HG02759 (cell line): ENCODE results near the gene DRC1.

Experiments used
- ATAC-seq: cut with Tn5 transposase; IDR thresholded peaks from one replicate; pipeline ENCODE4 v1.9.1; 2021; ENCODE audit warnings: mild to moderate bottlenecking, moderate library complexity; ENCODE audit not compliant: unreplicated experiment

Gene DRC1

DNA sequence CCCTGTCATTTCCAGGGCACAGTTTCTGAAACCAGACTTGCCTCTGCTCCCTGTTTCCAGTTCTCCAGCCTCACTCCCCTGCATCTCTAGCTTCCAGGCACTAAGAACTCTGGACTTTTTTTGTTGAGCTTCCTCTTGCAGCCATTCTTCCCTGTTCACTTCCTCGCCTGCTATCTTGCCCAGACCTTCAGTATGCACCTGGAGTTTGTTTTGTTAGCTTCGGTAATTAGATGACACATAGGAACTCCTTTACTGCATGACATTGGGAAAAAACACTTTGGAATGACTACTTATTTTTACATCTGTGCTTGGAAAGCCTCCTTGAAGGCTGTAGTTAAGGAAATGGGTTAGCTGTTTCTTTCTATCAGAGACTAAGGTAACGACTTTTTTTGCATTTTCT is 41.0 kb downstream of the DRC1 start:
- ATAC-seq = no peak

DNA sequence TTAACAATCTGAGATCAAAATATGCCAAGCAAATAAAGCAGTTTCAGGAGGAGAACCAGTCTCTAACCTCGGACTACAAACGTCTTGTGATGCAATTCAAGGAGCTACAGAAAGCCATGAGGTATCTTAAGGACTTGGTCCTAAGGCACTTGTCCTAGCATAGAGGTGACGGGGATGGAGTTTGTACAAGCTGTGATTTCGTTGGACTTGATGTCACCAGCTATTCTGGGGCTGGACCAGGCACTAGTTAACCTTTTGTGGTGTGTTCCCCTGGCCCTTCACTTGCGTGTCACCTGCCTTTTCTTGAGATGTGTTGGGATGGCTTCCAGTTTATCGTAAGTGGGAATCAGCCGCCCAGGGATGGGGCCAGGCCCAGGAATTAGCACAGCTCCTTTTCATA is 42.5 kb downstream of the DRC1 start:
- no peak for ATAC-seq

DNA sequence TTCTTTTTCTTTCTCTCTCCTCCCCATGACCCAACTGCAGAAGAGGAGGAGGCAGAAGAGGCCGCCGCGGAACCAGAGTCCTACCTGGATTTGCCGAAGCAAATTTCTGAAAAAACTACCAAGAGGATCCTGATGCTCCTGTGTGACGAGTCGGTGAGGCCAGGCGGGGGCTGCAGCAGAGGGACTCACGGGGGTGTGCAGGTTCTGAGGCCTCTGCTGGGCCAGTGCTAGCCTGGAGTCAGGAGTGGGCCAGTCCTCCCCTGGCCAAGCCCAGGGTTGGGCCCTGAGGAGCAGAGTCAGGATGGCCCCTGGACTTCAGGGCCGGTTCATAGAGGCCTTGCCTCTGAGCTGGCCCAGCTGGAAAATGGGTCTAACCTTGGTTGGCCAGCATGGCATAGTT is 46.9 kb downstream of the DRC1 start:
- ATAC-seq = no peak

DNA sequence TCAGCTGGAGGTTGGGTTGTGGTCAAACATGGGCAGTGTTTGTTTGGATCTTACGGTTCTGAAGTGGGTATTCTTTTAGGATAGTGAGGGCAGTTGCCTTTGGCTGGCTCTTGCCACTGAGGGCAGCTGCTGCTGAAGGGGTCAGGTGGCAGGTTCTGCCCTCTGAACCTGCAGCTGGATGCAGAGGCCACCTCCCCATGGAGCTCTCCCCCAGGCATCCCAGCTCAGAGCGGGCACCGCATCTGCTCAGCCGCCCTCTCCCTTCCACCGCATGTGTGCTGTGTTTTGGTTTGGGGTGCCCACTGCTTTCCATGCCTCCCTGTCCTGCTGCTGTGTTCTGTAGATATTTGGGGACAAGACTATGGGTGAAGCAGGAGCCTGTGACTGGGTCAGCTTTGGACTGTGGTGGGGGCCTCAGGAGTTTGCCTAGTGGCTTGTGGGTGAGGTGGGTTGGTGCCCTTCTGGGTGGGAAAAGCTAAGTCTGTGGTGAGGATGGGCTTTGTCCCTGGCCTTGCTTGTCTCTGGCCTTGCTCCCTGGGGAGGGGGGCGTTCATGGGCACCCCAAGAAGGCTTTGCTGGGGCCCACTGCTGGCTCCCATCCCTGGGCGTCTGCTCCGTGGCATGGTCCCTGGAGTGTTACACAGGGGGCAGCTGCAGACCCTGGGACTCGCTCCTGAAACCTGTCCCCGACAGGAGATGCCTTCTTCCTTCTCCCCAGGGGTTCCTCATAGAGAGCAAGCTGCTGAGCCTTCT is 47.7 kb downstream of the DRC1 start:
- no peak for ATAC-seq

DNA sequence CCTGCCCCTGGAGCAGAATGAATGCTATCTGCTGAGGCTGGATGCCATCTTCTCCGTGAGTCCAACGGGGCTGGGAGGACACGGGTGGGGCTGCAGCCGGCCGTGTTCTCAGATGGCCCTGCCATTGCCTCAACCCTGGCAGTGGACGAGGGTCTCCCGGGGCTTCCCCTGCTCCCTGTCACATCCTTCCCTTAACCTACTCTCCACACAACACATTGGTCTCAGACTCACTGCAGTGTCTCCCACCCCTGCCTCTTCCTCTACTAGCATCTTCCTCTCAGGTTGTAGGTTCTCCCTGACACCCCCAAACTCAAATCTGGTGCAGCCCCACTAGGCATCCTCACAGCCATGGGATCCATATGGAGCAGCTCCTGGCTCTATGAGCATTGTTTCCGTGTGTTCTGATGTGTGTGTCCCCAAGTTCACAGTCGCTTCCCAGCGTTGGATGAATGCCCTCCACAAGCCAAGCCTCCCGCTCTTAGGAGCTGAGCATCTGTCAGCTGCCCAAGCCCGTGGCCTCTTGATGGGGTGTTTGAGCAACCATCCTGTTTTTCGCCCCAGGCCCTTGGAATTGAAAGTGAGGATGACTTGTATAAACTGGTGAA is 48.4 kb downstream of the DRC1 start:
- ATAC-seq = no peak

DNA sequence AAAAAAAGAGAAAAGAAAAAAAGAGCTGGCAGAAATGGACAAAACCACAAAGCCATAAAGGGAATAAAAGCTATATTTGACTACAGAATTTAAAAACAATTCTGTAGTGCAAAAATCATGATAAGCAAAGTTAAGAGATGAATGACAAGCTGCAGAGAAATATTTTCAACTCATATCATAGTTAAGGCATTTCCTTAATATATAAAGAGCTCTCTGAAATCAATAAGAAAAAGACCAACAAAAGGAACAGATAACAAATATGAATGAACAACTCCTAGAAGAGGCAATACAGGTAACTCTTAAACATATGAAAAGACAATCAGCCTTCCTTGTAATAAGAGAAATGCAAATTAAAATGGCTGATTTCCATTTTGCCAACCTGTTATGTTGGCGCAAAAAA is 50.0 kb downstream of the DRC1 start:
- no peak for ATAC-seq

DNA sequence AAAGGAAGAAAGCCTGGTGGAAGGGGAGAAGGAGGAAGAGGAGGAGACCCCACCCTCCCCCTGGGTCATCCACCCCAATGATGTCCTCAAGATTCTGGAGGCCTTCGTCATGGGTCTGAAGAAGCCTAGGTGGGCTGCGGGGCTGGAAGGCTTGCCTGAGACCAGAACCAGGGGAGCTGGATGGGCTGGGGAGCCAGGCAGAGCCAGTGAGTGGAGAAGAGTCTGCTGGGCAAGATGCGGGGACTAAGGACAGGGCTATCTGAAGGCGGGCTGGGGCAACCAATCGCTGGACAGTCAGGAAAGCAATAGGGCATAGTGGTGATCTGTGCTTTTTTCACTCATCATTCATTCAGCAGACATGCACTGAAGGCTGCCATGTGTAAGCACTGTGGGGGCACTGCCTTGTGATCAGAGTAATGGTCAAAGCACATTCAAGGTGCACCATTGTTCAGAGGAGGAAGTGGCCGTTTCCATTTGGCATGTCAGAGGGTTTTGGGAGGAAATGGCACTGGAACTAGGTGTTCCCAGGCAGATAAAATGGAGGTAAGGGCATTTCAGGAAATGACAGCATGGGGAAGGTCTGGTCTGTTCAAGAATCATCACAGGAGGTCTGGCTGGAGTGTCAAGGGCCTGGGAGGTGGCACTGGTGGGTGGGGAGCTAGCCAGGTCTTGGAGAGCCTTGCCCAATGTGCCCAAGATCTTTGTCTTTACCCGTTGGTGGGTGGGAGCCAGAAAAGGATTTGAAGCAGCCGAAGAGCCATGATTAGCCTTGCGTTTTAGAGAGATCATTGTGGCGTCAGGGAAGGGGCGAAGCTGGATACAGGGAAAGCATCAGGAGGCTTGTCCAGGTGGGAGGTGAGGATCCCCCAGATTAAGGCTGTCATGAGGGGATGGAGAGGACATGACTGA is 52.0 kb downstream of the DRC1 start:
- no peak for ATAC-seq

DNA sequence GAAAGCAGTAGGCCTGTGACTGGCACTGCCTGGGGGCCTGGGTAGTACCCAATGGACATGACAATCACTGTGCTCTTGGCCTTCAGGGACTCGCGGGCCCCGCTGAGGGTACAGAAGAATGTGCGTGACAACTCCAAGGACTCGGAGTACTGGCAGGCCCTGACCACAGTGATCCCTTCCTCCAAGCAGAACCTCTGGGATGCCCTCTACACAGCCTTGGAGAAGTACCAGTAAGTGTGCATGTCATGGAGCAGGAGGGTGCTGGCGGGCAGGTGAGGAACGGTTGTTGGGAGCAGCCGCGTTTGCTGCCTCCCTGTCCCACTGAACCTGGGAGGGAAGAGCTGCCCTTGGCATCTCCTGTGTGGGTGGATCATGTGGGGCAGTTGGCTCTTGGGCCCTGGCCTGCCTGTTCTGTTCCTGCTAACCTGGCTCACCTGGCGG is 52.9 kb downstream of the DRC1 start:
- ATAC-seq = no peak

DNA sequence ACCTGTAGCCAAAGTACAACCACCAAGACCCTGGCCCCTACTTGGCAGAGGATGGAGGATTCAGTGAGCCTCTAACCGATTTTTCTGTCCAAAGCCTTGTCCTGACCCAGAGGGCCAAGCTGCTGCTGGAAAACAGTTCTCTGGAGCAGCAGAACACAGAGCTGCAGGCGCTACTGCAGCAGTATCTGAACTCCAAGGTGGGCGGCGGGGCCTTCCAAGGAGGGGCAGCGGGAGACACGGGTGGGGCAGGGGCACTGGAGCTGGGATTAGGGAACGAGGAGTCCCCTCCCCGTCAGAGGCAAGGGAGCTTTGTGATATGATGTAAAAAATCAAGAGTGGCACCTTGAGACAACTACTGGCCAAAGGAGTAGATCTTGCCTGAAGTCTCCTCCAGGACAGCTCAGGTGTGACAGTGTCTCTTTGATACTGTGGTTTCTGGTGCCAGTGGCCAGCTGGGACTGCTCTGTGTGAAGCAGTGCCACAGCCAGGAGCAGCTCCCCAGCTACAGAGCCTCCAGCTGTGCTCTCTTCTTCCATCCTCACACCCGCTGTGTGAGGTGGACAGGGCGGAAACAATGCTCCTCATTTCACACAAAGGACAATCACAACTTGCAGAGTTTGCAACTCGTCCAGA is 53.4 kb downstream of the DRC1 start:
- ATAC-seq = no peak

DNA sequence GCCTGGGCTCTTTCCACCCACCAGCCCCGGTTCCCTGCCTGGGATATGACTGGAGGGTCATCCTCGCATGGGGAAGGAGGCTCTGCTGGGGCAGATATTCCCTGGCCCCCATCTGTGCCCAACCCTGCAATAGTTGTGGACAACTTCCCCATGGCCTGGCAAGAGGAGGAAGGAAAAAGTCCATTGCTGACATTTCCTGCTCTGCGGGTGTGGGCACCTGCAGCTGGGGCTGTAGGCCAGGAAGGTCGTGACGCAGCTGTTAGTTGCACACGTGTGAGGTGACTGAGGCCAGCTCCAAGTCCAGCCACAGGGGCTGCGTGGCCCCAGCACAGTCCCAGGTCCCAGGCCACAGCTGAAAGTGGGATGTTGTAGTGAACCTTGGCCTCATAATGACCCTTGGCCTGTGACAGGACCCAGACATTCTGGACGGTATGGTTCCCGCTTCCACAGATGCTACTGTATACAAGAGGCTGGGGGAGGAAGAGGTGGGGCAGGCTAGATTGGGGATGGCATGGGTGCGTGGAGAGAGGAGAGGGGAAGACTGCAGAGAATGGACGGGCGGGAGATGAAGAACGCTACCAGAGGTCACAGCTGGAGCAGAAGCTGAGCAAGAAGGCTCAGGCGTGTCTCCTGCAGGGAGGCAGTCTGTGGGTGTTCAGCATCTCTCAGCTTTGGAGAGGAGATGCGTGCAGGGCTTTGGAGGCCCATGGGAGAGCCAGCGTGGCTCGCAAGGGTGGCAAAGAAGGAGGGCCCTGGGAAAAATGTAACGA is 54.1 kb downstream of the DRC1 start:
- ATAC-seq = no peak

DNA sequence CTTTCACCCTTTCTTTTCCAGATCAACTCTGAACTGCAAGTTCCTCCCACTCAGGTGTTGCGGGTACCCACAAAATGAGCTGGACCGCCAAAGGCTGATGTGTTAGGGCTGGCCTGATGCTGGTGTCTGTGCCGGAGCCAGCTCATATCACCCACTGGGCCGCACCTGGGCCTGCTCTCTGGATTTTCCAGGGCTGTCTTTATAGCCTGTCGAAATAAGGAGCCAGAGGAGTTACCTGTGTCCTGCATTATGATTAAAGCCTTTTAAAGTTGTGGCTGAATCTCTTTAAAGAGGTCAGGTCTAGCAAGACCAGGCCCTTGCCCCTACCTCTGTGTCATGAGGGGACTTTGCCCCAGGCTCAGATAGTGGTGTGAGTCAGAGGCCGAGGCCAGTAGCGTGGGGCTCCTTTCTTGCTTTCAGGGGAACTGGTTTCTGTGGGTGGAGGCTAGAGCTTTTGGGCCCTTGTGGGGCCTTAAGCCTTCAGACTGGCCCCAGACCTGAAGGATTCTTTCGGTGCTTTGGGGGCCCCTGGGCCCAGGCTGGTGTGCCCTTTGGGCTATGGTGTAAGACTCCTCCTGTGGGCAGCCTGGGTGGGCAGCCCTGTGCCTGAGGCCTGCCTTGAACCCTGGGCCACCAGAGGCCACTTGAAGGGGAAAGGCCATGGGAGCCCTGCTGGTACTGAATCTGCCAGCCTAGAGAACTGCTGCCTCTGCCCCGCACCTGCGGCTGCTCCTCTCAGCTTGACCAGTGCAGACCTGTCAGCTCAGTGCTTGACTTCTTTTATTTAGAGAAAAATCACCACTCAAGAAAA is 54.9 kb downstream of the DRC1 start:
- ATAC-seq = no peak

DNA sequence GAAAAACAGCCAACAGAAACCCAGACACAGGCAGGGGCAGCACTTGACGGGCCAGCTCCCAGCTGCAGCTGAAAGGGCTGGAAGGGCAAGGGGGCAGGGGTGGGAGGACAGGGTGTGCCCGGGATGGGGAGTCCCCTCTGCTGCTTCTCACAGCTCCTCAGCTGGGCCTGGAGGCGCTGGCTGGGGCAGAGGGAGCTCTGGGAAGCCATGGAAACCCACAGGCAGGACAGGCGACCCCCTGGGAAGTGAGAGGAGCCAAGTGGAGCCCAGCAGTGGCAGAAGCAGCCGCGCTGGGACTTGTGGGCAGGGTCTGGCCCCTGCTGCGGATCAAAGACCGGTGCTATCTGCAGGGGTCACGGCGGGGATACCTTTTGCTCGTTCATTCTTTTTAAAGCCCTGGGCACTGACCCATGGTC is 55.5 kb downstream of the DRC1 start:
- ATAC-seq = no peak

DNA sequence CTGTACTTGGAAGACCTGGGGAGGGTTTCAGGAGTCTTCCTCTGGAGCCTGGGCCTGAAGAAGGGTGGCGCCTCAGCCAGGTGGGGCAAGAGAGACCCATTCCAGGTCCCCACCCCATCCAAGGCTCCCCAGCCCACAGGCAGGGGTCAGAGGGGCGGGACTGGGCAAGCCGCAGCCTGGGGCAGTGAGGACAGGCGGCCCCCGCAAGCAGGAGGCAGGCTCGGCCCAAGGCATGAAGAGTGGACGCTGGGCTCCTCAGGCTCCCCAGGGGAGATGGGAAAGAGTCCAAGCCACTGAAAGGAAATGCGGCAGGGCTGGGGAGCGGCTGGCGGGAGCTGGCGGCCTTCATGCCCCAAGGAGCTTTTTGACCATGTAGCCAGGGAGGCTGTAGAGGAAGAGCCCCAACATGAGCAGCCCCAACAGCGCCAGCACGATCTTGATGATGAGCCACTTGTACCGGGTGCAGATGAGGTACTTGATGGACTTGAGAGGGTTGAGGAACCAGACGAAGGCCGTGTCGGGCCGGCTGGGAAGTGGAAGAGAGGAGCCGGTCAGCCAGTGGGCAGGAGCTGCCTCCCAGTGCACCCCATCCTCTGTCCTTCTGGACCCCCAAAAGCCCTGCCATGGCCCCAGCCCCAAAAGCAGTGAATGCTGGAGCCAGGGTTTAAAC is 56.1 kb downstream of the DRC1 start:
- no peak for ATAC-seq

DNA sequence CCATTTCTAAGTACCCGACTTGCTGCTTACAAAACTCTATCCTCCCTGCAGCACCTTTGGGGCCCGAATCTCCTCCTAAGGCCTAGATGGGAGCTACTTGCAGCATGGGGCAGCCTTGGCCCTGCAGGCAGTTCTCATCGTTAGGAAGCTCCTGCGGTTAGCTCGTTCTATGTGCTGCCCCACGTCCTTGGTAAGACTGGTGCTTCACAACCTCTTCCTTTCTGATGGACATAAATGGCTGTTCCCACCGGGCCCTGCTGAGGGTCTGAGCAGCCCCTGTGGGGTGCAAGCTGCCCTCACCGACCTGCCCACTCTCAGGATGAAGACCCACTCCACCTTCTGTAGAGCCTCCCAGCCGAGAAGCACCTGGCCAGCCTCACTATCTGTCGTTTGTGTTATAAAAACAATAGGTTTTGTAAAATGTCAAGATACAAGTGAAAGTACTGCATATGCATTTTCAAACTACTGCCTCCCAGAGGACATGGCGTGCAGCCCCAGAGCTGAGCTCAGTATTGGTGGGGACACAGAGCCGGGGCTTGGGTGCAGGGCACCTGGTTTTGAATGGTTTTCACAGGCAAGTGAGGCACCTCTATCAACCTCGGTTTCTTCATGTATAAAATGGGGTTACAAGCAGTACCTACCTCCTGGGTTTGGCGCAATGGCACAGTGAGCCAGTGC is 56.8 kb downstream of the DRC1 start:
- ATAC-seq = no peak

DNA sequence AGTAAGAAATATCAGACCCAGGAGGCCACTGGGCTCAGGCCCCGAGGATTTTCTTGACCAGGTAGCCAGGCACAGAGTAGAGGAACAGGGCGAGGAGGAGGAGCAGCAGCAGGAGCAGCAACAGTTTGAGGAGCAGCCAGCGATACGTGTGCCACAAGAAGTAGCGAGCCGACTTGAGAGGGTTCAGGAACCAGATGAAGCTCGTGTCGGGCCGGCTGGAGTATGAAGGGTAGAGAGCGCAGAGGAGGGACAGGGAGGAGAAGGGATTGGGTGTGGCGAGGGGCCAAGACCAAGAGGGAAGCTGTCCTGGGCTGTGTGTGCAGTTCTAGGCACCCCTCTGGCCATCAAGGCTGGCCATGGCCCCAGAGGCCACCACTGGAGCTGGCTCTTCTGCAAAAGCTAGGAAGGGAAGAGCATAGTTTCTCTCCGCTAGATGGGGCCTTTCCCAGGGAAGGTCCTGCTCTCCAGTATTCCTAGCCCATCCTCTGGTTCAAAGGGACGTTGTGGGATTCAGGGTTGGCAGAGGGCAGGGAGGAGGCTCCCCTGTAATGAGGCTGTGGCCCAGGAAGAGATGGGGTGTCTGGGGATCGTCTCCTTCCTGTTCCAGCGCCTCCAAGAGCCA is 58.4 kb downstream of the DRC1 start:
- ATAC-seq = no peak

DNA sequence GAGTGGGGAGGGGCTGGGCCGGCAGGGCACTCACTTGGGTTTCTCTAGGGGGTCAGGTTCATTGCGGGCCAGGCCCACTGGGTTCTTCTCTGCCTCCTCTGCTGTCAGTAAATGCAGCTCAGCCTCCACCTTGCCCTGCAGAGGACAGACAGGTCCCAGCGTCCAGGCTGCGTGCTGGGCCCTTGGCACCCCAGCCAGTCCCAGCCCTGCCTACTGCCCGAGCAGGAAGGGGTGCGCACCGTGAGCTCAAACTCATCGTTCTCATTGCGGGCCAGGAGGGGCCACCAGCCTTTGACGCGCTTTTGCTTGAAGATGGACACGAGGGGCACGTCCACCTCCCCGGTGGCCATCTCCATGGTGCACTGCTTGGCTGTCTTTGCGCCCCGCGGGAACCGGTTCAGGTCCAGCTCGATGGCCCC is 58.9 kb downstream of the DRC1 start:
- no peak for ATAC-seq

DNA sequence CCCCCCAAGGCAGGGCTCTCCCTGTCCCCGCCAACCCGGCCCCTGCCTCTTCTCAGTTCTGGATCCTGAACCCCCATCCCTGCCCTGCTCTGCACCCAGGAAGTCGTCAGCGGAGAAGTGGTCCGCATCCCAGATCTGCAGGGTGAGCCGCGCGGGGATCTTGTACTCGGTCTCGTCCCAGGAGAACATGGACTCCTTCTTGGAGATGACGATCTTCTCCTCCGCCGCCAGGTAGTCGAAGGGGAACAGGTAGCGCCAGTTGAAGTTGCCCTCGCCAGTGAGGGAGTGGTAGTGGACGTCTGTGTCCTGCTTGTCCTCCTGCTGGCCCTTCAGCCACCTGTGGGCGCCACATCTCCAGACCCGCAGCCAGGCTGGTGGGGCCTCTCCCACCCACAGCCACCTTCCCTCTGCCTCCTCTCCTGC is 59.9 kb downstream of the DRC1 start:
- no peak for ATAC-seq

DNA sequence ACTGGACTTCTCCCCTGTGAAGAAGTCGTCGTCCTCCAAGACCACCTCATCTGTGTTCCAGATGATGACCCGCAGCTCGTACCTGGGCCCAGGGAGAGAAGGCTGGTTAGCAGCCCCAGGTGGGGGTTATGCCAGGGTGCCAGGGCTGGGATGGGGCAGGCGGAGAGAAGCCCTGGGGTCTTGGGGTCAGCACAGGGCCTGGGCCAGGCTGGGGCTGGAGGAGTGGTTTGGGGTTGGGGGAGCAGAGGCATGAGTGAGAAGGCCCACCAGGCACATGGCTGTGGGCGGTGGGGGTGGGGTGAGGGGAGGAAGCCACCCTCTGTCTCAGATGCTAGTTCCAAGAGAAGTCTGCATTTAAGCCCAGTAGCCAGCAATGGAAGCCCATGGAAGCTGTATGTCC is 60.4 kb downstream of the DRC1 start:
- no peak for ATAC-seq
